Loucy (cell line): ENCODE measurements around the gene DMBT1.

ENCODE experiments used
- H2AFZ ChIP-seq: fragments of 200-600 bp; sonication (generic); 2 replicates; pipeline ENCODE4 v1.6.0; 2016; ENCODE audit warnings: antibody characterized with exemption, mild to moderate bottlenecking, low read length, moderate library complexity
- H3F3A ChIP-seq: fragments of 200-600 bp; 2 replicates; pipeline ENCODE4 v1.6.0; 2016; ENCODE audit warnings: antibody characterized with exemption, low read depth, mild to moderate bottlenecking
- H3K27me3 ChIP-seq: fragments of 200-600 bp; sonication (generic); 2 replicates; pipeline ENCODE4 v1.6.1; 2014; ENCODE audit warnings: low read length, mild to moderate bottlenecking; ENCODE audit not compliant: insufficient read depth, poor library complexity, severe bottlenecking
- H3K36me3 ChIP-seq: fragments of 200-600 bp; sonication (generic); 2 replicates; pipeline ENCODE4 v1.6.1; 2016; ENCODE audit warnings: low read length; ENCODE audit not compliant: insufficient read depth
- H3K4me1 ChIP-seq: fragments of 200-600 bp; sonication (generic); 2 replicates; pipeline ENCODE4 v1.5.1; 2014; ENCODE audit warnings: low read length, mild to moderate bottlenecking; ENCODE audit not compliant: insufficient read depth, poor library complexity, severe bottlenecking
- H3K4me2 ChIP-seq: fragments of 200-600 bp; sonication (generic); 2 replicates; pipeline ENCODE4 v1.6.0; 2014; ENCODE audit warnings: antibody characterized with exemption, low read length, low read depth, mild to moderate bottlenecking; ENCODE audit not compliant: poor library complexity, severe bottlenecking
- H3K4me3 ChIP-seq: fragments of 200-600 bp; sonication (generic); 2 replicates; pipeline ENCODE4 v1.5.1; 2014; ENCODE audit warnings: low read length, mild to moderate bottlenecking, mixed read lengths; ENCODE audit not compliant: poor library complexity, severe bottlenecking
- H3K79me2 ChIP-seq: fragments of 200-600 bp; sonication (generic); 2 replicates; pipeline ENCODE4 v1.6.1; 2014; ENCODE audit warnings: low read length; ENCODE audit not compliant: insufficient read depth
- H3K9ac ChIP-seq: fragments of 200-600 bp; sonication (generic); 2 replicates; pipeline ENCODE4 v1.6.0; 2014; ENCODE audit warnings: mild to moderate bottlenecking, low read depth, low read length, moderate library complexity; ENCODE audit not compliant: poor library complexity, severe bottlenecking
- H3K9me2 ChIP-seq: fragments of 200-600 bp; sonication (generic); replicated peaks from 2 replicates; pipeline ENCODE4 v1.6.1; 2016; ENCODE audit warnings: low read depth, low read length, mixed read lengths
- H3K9me3 ChIP-seq: fragments of 200-600 bp; sonication (generic); 2 replicates; pipeline ENCODE4 v1.6.1; 2014; ENCODE audit warnings: mild to moderate bottlenecking, antibody characterized with exemption, low read length, low read depth; ENCODE audit not compliant: insufficient read depth
- H4K20me1 ChIP-seq: fragments of 200-600 bp; sonication (generic); 2 replicates; pipeline ENCODE4 v1.6.0; 2014; ENCODE audit warnings: antibody characterized with exemption, low read length, mild to moderate bottlenecking; ENCODE audit not compliant: insufficient read depth, poor library complexity, severe bottlenecking
- EZH2phosphoT487 ChIP-seq: fragments of 200-600 bp; IDR thresholded peaks from 2 replicates; pipeline ENCODE4 v1.6.1; 2018; ENCODE audit warnings: antibody characterized with exemption, mild to moderate bottlenecking, moderate library complexity, borderline replicate concordance
- TF ChIP-seq, protein P1 (sequence below): fragments of 200-600 bp; sonication (generic); conservative IDR thresholded peaks from 2 replicates; pipeline ENCODE4 v1.5.1; 2014; ENCODE audit warnings: mild to moderate bottlenecking, antibody characterized with exemption, low read length

DMBT1 gene

DNA sequence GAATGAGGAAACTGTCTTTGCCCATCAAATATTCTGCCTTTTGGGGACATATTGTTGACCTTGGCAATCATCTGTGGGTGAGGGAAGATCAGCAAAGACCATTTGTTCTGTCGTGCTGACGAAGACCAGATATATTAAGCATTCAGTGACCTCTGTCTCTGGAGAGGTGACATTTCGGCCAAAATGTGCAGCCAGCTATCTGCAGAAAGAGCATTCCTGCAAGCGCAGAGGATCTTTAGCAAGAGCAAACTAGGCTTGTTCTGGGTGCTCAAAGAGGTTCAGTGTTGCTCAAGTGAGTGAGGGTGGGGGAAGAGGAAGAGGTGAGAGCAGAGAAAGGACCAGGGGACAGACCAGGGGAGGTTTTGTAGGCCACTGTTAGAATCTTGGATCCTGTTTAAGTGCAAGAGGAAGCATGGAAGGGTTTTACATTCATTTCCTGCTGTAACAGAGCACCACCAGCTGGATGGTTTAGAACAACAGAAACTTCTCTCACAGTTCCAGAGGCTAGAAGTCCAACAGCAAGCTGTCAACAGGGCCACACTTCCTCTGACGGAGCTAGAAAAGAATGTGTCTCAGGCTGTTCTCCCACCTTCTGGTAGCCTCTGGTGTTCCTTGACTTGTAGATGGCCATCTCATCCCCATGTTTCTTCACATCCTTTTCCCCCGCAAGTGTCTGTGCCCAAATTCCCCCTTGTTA is 127.9 kb downstream of the DMBT1 start:
- H2AFZ ChIP-seq = no peak overlapping the region
- TF ChIP-seq, protein P1, sequence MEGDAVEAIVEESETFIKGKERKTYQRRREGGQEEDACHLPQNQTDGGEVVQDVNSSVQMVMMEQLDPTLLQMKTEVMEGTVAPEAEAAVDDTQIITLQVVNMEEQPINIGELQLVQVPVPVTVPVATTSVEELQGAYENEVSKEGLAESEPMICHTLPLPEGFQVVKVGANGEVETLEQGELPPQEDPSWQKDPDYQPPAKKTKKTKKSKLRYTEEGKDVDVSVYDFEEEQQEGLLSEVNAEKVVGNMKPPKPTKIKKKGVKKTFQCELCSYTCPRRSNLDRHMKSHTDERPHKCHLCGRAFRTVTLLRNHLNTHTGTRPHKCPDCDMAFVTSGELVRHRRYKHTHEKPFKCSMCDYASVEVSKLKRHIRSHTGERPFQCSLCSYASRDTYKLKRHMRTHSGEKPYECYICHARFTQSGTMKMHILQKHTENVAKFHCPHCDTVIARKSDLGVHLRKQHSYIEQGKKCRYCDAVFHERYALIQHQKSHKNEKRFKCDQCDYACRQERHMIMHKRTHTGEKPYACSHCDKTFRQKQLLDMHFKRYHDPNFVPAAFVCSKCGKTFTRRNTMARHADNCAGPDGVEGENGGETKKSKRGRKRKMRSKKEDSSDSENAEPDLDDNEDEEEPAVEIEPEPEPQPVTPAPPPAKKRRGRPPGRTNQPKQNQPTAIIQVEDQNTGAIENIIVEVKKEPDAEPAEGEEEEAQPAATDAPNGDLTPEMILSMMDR = no peak
- no peaks in the 10 kb centered on the region for H3K36me3 ChIP-seq
- no peaks in the 10 kb centered on the region for H3K4me1 ChIP-seq
- no peaks in the 10 kb centered on the region for H3K79me2 ChIP-seq
- H3K27me3 ChIP-seq = no peaks in the 10 kb centered on the region
- H3K4me2 ChIP-seq = no peak overlapping the region
- no peaks in the 10 kb centered on the region for H3K9me2 ChIP-seq
- no peak overlapping the region for H3K9ac ChIP-seq
- H3K4me3 ChIP-seq = no peak overlapping the region
- no peaks in the 10 kb centered on the region for H3K9me3 ChIP-seq
- no peaks in the 10 kb centered on the region for H3F3A ChIP-seq
- H4K20me1 ChIP-seq = no peaks in the 10 kb centered on the region

DNA sequence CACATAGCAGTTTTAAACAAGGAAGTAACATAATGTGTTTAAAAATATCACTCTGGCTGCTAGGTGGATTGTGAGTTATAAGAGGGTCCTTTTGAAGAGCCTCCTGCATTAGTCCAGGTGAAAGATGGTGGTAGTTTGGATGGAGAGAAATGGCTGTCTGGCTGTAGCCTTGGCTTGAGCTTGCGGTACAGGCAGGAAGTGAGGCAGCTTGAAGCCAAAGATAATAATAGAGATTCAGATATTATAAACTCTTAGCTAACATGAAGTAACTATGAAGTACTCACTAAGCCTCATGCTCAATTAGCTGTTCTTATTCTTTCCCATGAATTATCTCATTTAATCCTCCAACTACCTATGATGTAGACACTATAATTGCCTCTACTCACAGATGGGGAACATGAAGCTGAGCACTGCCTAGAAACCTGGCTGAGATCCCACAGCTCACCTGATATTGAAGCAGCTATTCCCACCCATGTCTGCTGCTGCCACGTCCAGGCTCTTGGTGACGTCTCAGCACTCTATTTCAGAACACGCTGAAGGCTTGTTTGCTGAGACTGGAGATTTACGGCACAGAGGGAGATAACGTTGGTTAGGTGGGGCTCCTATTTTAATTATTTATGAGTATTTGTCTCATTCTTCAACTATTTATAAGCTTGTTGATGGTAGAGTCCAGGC is 128.7 kb downstream of the DMBT1 start:
- Histone ChIP-seq H3K4me2 (no peak overlapping the region), H3K4me1 (no peaks in the 10 kb centered on the region), H4K20me1 (no peaks in the 10 kb centered on the region), H3F3A (no peaks in the 10 kb centered on the region), H3K9ac (no peak overlapping the region), H2AFZ (no peak overlapping the region), H3K4me3 (no peak overlapping the region), H3K9me2 (no peaks in the 10 kb centered on the region), H3K27me3 (no peaks in the 10 kb centered on the region), H3K79me2 (no peaks in the 10 kb centered on the region), H3K9me3 (no peaks in the 10 kb centered on the region), H3K36me3 (no peaks in the 10 kb centered on the region)
- TF ChIP-seq EZH2phosphoT487 = no peak
- TF ChIP-seq, protein P1 = no peak

GRCh38 chr10:122692744-122693143 is 132.2 kb downstream of the DMBT1 start:
- Histone ChIP-seq H3F3A (no peaks in the 10 kb centered on the region), H3K36me3 (no peaks in the 10 kb centered on the region), H2AFZ (no peak overlapping the region), H3K4me1 (no peaks in the 10 kb centered on the region), H3K9me3 (no peaks in the 10 kb centered on the region), H3K79me2 (no peaks in the 10 kb centered on the region), H3K9me2 (no peaks in the 10 kb centered on the region), H3K4me2 (no peak overlapping the region), H3K9ac (no peak overlapping the region), H3K27me3 (no peaks in the 10 kb centered on the region), H3K4me3 (no peak overlapping the region), H4K20me1 (no peaks in the 10 kb centered on the region)
- TF ChIP-seq EZH2phosphoT487 = no peak
- TF ChIP-seq, protein P1 = no peak
